GM23338 (cell line): Measurements from ENCODE around the gene RNF112. TPM values are rescaled to one million over a fixed set of nuclear protein-coding genes. Genes with fewer than 3 reads are reported as not detected.

ENCODE experiments used
- ATAC-seq: fragments of 200-7000 bp; cut with Tn5 transposase; 3 replicates; pipeline ENCODE4 v1.9.1; 2020
- DNase-seq: peaks from one replicate; pipeline ENCODE4 v3.0.0-alpha.2; 2015; ENCODE audit warnings: low spot score
- H2AFZ ChIP-seq: fragments of 200-600 bp; sonication (generic); 2 replicates; pipeline ENCODE4 v1.8.0; 2016; ENCODE audit warnings: antibody characterized with exemption, mild to moderate bottlenecking, moderate library complexity
- H3F3A ChIP-seq: fragments of 200-600 bp; sonication (generic); replicated peaks from 2 replicates; pipeline ENCODE4 v1.8.0; 2017; ENCODE audit warnings: antibody characterized with exemption, mixed run types, low read depth
- H3K27ac ChIP-seq: fragments of 200-600 bp; sonication (generic); 2 replicates; pipeline ENCODE4 v1.6.1; 2016; ENCODE audit warnings: low read depth
- H3K27me3 ChIP-seq: fragments of 200-600 bp; sonication (generic); 2 replicates; pipeline ENCODE4 v1.8.0; 2016; ENCODE audit warnings: mild to moderate bottlenecking, mixed run types, moderate library complexity; ENCODE audit not compliant: insufficient read depth
- H3K36me3 ChIP-seq: fragments of 200-600 bp; sonication (generic); 2 replicates; pipeline ENCODE4 v1.8.0; 2016; ENCODE audit warnings: mild to moderate bottlenecking; ENCODE audit not compliant: insufficient read depth
- H3K4me1 ChIP-seq: fragments of 200-600 bp; sonication (generic); 2 replicates; pipeline ENCODE4 v1.8.0; 2016; ENCODE audit warnings: mild to moderate bottlenecking, moderate library complexity; ENCODE audit not compliant: insufficient read depth
- H3K4me2 ChIP-seq: fragments of 200-600 bp; sonication (generic); 2 replicates; pipeline ENCODE4 v1.7.1; 2017; ENCODE audit warnings: mixed run types
- H3K4me3 ChIP-seq: fragments of 200-600 bp; sonication (generic); 2 replicates; pipeline ENCODE4 v1.6.1; 2016; ENCODE audit warnings: mixed run types
- H3K79me2 ChIP-seq: fragments of 200-600 bp; sonication (generic); replicated peaks from 2 replicates; pipeline ENCODE4 v1.8.0; 2017; ENCODE audit warnings: mild to moderate bottlenecking; ENCODE audit not compliant: insufficient read depth
- H3K9me2 ChIP-seq: fragments of 200-600 bp; sonication (generic); 2 replicates; pipeline ENCODE4 v1.8.0; 2017; ENCODE audit not compliant: insufficient read depth
- H4K20me1 ChIP-seq: fragments of 200-600 bp; sonication (generic); replicated peaks from 2 replicates; pipeline ENCODE4 v1.8.0; 2017; ENCODE audit warnings: mild to moderate bottlenecking; ENCODE audit not compliant: insufficient read depth
- H3K27ac Mint-ChIP-seq: 2 replicates; pipeline ENCODE4 v1.8.0; 2020; ENCODE audit warnings: inconsistent platforms, mild to moderate bottlenecking, moderate library complexity, mixed read lengths
- H3K27me3 Mint-ChIP-seq: 3 replicates; pipeline ENCODE4 v1.8.0; 2022; ENCODE audit warnings: low read depth, mild to moderate bottlenecking, moderate library complexity, mixed read lengths, inconsistent platforms; ENCODE audit not compliant: insufficient read depth, poor library complexity
- H3K36me3 Mint-ChIP-seq: 3 replicates; pipeline ENCODE4 v1.8.0; 2021; ENCODE audit warnings: low read depth, mild to moderate bottlenecking, inconsistent platforms, moderate library complexity, mixed read lengths
- H3K4me1 Mint-ChIP-seq: 3 replicates; pipeline ENCODE4 v1.8.0; 2020; ENCODE audit warnings: mild to moderate bottlenecking, inconsistent platforms, mixed read lengths
- H3K4me3 Mint-ChIP-seq: 3 replicates; pipeline ENCODE4 v1.8.0; 2021; ENCODE audit warnings: moderate library complexity, mild to moderate bottlenecking, inconsistent platforms, mixed read lengths
- H3K9me3 Mint-ChIP-seq: 3 replicates; pipeline ENCODE4 v1.8.0; 2020; ENCODE audit warnings: moderate library complexity, mild to moderate bottlenecking, inconsistent platforms, mixed read lengths
- CREB1 ChIP-seq: fragments of 250-450 bp; sonication (Bioruptor Pico); IDR thresholded peaks from 2 replicates; pipeline ENCODE4 v1.5.0; 2020; ENCODE audit warnings: low read depth, mild to moderate bottlenecking, moderate library complexity
- EZH2 ChIP-seq: fragments of 200-600 bp; sonication (generic); IDR thresholded peaks from one replicate; pipeline ENCODE4 v1.8.0; 2017; ENCODE audit warnings: antibody characterized with exemption, mild to moderate bottlenecking, low read depth; ENCODE audit not compliant: unreplicated experiment
- EZH2phosphoT487 ChIP-seq: fragments of 200-600 bp; sonication (generic); IDR thresholded peaks from one replicate; pipeline ENCODE4 v1.8.1; 2018; ENCODE audit warnings: antibody characterized with exemption; ENCODE audit not compliant: unreplicated experiment
- POLR2AphosphoS5 ChIP-seq: IDR thresholded peaks from 2 replicates; pipeline ENCODE4 v1.6.1; 2016; ENCODE audit warnings: antibody characterized with exemption, low read depth
- STAT1 ChIP-seq: IDR thresholded peaks from one replicate; pipeline ENCODE4 v1.6.1; 2016; ENCODE audit warnings: antibody characterized with exemption; ENCODE audit not compliant: unreplicated experiment
- ZNF114 ChIP-seq: fragments of 250-450 bp; sonication (Bioruptor Pico); IDR thresholded peaks from 2 replicates; pipeline ENCODE4 v1.5.0; 2020; ENCODE audit warnings: mild to moderate bottlenecking, moderate library complexity
- ZNF331 ChIP-seq: fragments of 250-450 bp; sonication (Bioruptor Pico); IDR thresholded peaks from 2 replicates; pipeline ENCODE4 v1.5.0; 2020; ENCODE audit warnings: low read depth, mild to moderate bottlenecking, moderate library complexity
- polyA plus RNA-seq: library from polyadenylated mRNA; unstranded; fragments of >200 nt; fragmentation: Nextera tagmentation; extraction: Ambion mirVana; gene quantifications from 2 replicates; pipeline ENCODE4 v1.2.1, GENCODE V29; 2016
- total RNA-seq: library from RNA; depleted of rRNA; stranded (reverse); fragments of >200 nt; shearing (Covaris generic); gene quantifications from 2 replicates; pipeline ENCODE4 v1.2.3, GENCODE V29; 2014
- TF ChIP-seq, protein P1 (sequence below): fragments of 250-450 bp; sonication (Bioruptor Pico); IDR thresholded peaks from 2 replicates; pipeline ENCODE4 v1.5.0; 2020; ENCODE audit warnings: mild to moderate bottlenecking, moderate library complexity
- TF ChIP-seq, protein P2 (sequence below), 2 experiments: fragments of 200-600 bp in 1 of 2; sonication (generic) in 1 of 2; conservative IDR thresholded peaks; 2 replicates each; pipeline versions ENCODE4 v1.5.1 to v1.6.1; 2016 to 2017; ENCODE audit warnings: antibody characterized with exemption in 2 of 2, low read depth in 2 of 2, mild to moderate bottlenecking in 2 of 2, moderate library complexity in 1 of 2
- TF ChIP-seq, protein P3 (sequence below): IDR thresholded peaks from 2 replicates; pipeline ENCODE4 v1.6.1; 2016; ENCODE audit warnings: antibody characterized with exemption
- TF ChIP-seq, protein P4 (sequence below): IDR thresholded peaks from one replicate; pipeline ENCODE4 v1.6.1; 2018; ENCODE audit warnings: antibody characterized with exemption; ENCODE audit not compliant: unreplicated experiment

Gene RNF112
- total and polyA plus RNA-seq, 2 experiments from 2014 or later = 0.42 to 4.1 TPM

DNA sequence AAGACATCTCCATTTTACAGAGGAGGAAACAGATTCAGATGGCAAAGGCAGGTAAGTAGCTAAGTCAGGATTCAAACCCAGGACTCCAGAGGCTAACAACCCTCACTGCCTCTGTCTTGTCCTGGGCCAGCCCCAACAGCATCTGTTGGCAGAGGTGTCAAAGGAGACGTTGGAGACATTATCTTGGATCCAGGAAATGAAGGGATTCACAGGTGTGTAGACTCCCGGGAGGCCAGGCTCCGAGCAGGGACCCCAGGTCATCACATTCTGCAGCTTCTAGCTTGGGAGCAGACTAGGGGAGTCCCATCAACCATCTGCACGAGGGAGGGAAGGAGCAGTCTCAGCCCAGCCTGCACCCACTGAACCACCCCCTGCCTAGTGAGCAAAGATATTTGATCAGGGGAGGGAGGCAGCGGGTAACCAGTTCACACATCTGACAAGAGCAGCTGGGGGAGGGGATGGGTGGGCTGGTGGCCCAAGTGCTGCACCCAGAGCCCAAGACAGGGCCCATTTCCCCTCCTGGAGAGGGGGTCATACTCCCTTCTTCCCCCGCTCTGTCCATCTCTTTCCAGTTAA is 47.5 kb upstream of the RNF112 start (continued):
- TF ChIP-seq, protein P1, sequence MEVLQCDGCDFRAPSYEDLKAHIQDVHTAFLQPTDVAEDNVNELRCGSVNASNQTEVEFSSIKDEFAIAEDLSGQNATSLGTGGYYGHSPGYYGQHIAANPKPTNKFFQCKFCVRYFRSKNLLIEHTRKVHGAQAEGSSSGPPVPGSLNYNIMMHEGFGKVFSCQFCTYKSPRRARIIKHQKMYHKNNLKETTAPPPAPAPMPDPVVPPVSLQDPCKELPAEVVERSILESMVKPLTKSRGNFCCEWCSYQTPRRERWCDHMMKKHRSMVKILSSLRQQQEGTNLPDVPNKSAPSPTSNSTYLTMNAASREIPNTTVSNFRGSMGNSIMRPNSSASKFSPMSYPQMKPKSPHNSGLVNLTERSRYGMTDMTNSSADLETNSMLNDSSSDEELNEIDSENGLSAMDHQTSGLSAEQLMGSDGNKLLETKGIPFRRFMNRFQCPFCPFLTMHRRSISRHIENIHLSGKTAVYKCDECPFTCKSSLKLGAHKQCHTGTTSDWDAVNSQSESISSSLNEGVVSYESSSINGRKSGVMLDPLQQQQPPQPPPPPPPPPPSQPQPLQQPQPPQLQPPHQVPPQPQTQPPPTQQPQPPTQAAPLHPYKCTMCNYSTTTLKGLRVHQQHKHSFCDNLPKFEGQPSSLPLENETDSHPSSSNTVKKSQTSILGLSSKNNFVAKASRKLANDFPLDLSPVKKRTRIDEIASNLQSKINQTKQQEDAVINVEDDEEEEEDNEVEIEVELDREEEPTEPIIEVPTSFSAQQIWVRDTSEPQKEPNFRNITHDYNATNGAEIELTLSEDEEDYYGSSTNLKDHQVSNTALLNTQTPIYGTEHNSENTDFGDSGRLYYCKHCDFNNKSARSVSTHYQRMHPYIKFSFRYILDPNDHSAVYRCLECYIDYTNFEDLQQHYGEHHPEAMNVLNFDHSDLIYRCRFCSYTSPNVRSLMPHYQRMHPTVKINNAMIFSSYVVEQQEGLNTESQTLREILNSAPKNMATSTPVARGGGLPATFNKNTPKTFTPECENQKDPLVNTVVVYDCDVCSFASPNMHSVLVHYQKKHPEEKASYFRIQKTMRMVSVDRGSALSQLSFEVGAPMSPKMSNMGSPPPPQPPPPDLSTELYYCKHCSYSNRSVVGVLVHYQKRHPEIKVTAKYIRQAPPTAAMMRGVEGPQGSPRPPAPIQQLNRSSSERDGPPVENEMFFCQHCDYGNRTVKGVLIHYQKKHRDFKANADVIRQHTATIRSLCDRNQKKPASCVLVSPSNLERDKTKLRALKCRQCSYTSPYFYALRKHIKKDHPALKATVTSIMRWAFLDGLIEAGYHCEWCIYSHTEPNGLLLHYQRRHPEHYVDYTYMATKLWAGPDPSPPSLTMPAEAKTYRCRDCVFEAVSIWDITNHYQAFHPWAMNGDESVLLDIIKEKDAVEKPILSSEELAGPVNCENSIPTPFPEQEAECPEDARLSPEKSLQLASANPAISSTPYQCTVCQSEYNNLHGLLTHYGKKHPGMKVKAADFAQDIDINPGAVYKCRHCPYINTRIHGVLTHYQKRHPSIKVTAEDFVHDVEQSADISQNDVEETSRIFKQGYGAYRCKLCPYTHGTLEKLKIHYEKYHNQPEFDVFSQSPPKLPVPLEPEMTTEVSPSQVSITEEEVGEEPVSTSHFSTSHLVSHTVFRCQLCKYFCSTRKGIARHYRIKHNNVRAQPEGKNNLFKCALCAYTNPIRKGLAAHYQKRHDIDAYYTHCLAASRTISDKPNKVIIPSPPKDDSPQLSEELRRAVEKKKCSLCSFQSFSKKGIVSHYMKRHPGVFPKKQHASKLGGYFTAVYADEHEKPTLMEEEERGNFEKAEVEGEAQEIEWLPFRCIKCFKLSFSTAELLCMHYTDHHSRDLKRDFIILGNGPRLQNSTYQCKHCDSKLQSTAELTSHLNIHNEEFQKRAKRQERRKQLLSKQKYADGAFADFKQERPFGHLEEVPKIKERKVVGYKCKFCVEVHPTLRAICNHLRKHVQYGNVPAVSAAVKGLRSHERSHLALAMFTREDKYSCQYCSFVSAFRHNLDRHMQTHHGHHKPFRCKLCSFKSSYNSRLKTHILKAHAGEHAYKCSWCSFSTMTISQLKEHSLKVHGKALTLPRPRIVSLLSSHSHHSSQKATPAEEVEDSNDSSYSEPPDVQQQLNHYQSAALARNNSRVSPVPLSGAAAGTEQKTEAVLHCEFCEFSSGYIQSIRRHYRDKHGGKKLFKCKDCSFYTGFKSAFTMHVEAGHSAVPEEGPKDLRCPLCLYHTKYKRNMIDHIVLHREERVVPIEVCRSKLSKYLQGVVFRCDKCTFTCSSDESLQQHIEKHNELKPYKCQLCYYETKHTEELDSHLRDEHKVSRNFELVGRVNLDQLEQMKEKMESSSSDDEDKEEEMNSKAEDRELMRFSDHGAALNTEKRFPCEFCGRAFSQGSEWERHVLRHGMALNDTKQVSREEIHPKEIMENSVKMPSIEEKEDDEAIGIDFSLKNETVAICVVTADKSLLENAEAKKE = no peak
- TF ChIP-seq, protein P2, sequence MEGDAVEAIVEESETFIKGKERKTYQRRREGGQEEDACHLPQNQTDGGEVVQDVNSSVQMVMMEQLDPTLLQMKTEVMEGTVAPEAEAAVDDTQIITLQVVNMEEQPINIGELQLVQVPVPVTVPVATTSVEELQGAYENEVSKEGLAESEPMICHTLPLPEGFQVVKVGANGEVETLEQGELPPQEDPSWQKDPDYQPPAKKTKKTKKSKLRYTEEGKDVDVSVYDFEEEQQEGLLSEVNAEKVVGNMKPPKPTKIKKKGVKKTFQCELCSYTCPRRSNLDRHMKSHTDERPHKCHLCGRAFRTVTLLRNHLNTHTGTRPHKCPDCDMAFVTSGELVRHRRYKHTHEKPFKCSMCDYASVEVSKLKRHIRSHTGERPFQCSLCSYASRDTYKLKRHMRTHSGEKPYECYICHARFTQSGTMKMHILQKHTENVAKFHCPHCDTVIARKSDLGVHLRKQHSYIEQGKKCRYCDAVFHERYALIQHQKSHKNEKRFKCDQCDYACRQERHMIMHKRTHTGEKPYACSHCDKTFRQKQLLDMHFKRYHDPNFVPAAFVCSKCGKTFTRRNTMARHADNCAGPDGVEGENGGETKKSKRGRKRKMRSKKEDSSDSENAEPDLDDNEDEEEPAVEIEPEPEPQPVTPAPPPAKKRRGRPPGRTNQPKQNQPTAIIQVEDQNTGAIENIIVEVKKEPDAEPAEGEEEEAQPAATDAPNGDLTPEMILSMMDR (conservative IDR thresholded peaks at IDR 0.05; ENCODE audit: low read depth in 2 of 2) = no peak
- no peak for TF ChIP-seq CREB1 (CRISPR knock-in tag)

DNA sequence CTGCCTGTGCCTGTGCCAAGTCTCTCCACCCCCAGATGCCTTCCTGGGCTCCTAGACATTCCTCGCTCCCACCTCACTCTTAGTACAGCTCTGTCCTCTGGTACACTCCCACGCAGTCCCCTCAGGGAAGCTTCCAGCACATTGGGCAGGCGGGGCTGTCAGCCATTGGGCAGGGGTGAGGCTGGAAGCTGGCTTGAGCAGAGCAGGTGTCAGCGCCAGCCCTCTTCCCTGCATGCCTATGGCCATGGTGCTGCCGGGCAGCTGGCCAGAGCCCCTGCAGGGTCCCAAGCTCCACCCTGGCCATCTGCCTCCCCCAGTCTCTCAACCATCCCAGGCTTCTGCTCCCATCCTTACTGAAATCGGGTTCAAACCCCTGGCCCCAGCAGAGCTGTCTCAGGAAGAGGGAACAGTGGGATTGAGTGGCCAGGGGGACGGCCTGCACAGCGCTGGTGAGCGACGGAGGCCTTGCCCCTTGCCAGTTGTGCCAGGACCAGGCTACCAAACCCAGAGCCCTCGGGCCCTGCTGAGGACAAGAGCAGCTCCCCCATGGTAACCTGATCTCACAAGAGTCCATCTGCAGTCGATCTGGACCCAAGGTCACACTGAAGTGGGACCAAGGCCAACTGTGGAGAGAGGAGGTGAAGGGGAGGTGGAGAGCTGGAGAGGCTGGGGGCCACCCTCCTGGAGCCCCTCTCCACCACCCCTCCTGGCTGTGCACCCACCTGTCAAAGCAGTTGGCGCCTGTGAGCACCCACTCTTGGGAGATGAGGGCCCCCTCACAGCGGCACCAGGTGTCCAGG is 46.1 kb upstream of the RNF112 start:
- peaks cover 11% of the 10 kb centered on the region for H3K4me1 ChIP-seq
- Mint-ChIP-seq H3K4me3 (no peak overlapping the region), H3K4me1 (peaks cover 14% of the 10 kb centered on the region), H3K9me3 (no peaks in the 10 kb centered on the region; the same call in 2 of the 3 replicates), H3K27me3 (peaks cover 6% of the 10 kb centered on the region), H3K36me3 (no peaks in the 10 kb centered on the region; the same call in 2 of the 3 replicates), H3K27ac (no peak overlapping the region)
- DNase-seq (no peak), ATAC-seq (no peak)
- H3K4me3 ChIP-seq = no peak overlapping the region
- H3F3A ChIP-seq = no peaks in the 10 kb centered on the region
- H4K20me1 ChIP-seq = no peaks in the 10 kb centered on the region
- no peaks in the 10 kb centered on the region for H3K9me2 ChIP-seq
- no peak overlapping the region for H3K27ac ChIP-seq
- H3K79me2 ChIP-seq = no peaks in the 10 kb centered on the region
- no peaks in the 10 kb centered on the region for H3K36me3 ChIP-seq
- no peak overlapping the region for H2AFZ ChIP-seq
- H3K4me2 ChIP-seq = no peak overlapping the region
- H3K27me3 ChIP-seq = no peaks in the 10 kb centered on the region
- TF ChIP-seq STAT1 = no peak
- TF ChIP-seq EZH2 = no peak
- TF ChIP-seq CREB1 (CRISPR knock-in tag) = no peak
- TF ChIP-seq ZNF331 (CRISPR knock-in tag) = no peak
- TF ChIP-seq POLR2AphosphoS5 = no peak
- no peak for TF ChIP-seq ZNF114
- no peak for TF ChIP-seq EZH2phosphoT487
- TF ChIP-seq, protein P3, sequence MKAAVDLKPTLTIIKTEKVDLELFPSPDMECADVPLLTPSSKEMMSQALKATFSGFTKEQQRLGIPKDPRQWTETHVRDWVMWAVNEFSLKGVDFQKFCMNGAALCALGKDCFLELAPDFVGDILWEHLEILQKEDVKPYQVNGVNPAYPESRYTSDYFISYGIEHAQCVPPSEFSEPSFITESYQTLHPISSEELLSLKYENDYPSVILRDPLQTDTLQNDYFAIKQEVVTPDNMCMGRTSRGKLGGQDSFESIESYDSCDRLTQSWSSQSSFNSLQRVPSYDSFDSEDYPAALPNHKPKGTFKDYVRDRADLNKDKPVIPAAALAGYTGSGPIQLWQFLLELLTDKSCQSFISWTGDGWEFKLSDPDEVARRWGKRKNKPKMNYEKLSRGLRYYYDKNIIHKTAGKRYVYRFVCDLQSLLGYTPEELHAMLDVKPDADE = no peak
- TF ChIP-seq, protein P4, sequence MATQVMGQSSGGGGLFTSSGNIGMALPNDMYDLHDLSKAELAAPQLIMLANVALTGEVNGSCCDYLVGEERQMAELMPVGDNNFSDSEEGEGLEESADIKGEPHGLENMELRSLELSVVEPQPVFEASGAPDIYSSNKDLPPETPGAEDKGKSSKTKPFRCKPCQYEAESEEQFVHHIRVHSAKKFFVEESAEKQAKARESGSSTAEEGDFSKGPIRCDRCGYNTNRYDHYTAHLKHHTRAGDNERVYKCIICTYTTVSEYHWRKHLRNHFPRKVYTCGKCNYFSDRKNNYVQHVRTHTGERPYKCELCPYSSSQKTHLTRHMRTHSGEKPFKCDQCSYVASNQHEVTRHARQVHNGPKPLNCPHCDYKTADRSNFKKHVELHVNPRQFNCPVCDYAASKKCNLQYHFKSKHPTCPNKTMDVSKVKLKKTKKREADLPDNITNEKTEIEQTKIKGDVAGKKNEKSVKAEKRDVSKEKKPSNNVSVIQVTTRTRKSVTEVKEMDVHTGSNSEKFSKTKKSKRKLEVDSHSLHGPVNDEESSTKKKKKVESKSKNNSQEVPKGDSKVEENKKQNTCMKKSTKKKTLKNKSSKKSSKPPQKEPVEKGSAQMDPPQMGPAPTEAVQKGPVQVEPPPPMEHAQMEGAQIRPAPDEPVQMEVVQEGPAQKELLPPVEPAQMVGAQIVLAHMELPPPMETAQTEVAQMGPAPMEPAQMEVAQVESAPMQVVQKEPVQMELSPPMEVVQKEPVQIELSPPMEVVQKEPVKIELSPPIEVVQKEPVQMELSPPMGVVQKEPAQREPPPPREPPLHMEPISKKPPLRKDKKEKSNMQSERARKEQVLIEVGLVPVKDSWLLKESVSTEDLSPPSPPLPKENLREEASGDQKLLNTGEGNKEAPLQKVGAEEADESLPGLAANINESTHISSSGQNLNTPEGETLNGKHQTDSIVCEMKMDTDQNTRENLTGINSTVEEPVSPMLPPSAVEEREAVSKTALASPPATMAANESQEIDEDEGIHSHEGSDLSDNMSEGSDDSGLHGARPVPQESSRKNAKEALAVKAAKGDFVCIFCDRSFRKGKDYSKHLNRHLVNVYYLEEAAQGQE = no peak
